Measurements from ENCODE around the gene TRMT1.

Gene TRMT1

GRCh38 chr19:13109361-13110098, 7.0 kb downstream of the TRMT1 start:
- Histone ChIP-seq H3K36me3 (ENCODE audit: control insufficient read depth, insufficient read depth, low read length) (peaks cover 13% of the 10 kb centered on the region), H3K4me3 (replicated peaks; ENCODE audit: low read depth, low read length) (no peak overlapping the region), H3K27me3 (replicated peaks; ENCODE audit: control insufficient read depth, insufficient read depth, low read length) (no peaks in the 10 kb centered on the region)
- no peak for DNase-seq (ENCODE audit: extremely low read depth, insufficient read length)
- TF ChIP-seq, protein P1, sequence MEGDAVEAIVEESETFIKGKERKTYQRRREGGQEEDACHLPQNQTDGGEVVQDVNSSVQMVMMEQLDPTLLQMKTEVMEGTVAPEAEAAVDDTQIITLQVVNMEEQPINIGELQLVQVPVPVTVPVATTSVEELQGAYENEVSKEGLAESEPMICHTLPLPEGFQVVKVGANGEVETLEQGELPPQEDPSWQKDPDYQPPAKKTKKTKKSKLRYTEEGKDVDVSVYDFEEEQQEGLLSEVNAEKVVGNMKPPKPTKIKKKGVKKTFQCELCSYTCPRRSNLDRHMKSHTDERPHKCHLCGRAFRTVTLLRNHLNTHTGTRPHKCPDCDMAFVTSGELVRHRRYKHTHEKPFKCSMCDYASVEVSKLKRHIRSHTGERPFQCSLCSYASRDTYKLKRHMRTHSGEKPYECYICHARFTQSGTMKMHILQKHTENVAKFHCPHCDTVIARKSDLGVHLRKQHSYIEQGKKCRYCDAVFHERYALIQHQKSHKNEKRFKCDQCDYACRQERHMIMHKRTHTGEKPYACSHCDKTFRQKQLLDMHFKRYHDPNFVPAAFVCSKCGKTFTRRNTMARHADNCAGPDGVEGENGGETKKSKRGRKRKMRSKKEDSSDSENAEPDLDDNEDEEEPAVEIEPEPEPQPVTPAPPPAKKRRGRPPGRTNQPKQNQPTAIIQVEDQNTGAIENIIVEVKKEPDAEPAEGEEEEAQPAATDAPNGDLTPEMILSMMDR (IDR thresholded peaks at IDR 0.05; ENCODE audit: insufficient read depth, low read length, poor library complexity, severe bottlenecking), result no peak

DNA sequence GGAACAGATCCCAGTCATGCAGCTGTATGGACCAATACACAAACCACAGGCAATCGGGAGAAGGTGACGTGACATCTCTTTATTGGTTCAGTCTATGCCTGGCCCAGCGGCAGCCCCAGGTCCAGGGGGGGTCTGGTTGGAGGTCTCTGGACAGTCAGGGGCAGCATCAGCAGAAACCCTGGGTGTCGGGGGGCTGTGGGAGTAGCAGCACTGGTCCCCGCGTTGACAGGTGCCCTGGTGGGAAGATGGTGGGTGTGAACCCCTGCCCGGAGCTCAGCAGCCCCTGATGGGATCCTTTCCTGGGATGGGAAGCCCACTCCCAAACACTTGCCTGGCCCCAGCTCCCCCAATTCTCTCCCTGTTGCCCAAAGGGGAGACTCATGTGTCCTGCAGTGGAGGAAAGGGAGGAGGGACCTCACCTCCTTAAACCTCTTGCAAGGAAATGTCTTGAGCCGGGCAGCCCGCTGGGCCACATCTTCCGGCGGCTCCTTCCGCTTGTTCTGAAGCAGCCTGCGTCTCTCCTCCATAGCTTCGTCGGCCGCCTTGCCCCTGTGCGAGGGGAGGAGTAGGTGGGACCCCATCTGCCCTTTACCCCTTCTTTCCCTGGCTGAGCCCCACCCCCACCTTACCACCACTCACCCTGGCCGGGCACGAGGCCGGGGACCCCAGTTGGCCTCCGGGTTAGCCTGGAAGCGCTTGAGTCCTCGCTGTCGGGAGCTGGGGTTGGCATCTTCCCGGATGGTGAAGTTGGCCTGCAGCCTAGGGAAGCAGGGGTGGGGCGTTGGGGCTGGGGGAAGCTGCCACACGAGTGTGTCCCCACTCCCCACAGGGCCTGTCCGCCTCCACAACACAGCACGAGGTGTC, 11.5 kb downstream of the TRMT1 start:
- TF ChIP-seq, protein P1 (IDR thresholded peaks at IDR 0.05; ENCODE audit: insufficient read depth, low read length, poor library complexity, severe bottlenecking), result no peak
- DNase-seq (ENCODE audit: extremely low read depth, insufficient read length), result peak; percentile 66
- H3K4me3 ChIP-seq (replicated peaks; ENCODE audit: low read depth, low read length), result peak overlapping the region; percentile 63
- H3K27me3 ChIP-seq (replicated peaks; ENCODE audit: control insufficient read depth, insufficient read depth, low read length), result no peaks in the 10 kb centered on the region
- H3K36me3 ChIP-seq (ENCODE audit: control insufficient read depth, insufficient read depth, low read length), result peaks cover 5% of the 10 kb centered on the region

- Histone ChIP-seq H3K27me3 (replicated peaks; ENCODE audit: control insufficient read depth, insufficient read depth, low read length) (no peaks in the 10 kb centered on the region), H3K36me3 (ENCODE audit: control insufficient read depth, insufficient read depth, low read length) (peaks cover 2% of the 10 kb centered on the region), H3K4me3 (replicated peaks; ENCODE audit: low read depth, low read length) (peak overlapping the region; percentile 63)
- peak; percentile 90 for DNase-seq (ENCODE audit: extremely low read depth, insufficient read length)
- TF ChIP-seq, protein P1 (IDR thresholded peaks at IDR 0.05; ENCODE audit: insufficient read depth, low read length, poor library complexity, severe bottlenecking), result peak; percentile 98
These were observed 12.1 kb downstream of the TRMT1 start for GRCh38 chr19:13104360-13104847.

- H3K27me3 ChIP-seq (replicated peaks; ENCODE audit: control insufficient read depth, insufficient read depth, low read length), result no peaks in the 10 kb centered on the region
- DNase-seq (ENCODE audit: extremely low read depth, insufficient read length), result no peak
- TF ChIP-seq, protein P1 (IDR thresholded peaks at IDR 0.05; ENCODE audit: insufficient read depth, low read length, poor library complexity, severe bottlenecking), result no peak
- peak overlapping the region; percentile 63 for H3K4me3 ChIP-seq (replicated peaks; ENCODE audit: low read depth, low read length)
- peaks cover 2% of the 10 kb centered on the region; the same call in 1 of the 2 replicates for H3K36me3 ChIP-seq (ENCODE audit: control insufficient read depth, insufficient read depth, low read length)
These were observed 12.8 kb downstream of the TRMT1 start for GRCh38 chr19:13103581-13104359.
